Heart right ventricle (tissue), 16 donors: ENCODE data around the gene UCKL1. TPM values are rescaled to one million over a fixed set of nuclear protein-coding genes. Genes with fewer than 3 reads are reported as not detected.

Experiments used
- ATAC-seq, 8 donors: fragments of 200-7000 bp; cut with Tn5 transposase; one replicate each; pipeline ENCODE4 v1.9.1; 2020; ENCODE audit warnings: mild to moderate bottlenecking in 8 of 8, moderate library complexity in 8 of 8, moderate number of reproducible peaks in 1 of 8
- DNase-seq, 2 donors: peaks; one replicate each; pipeline ENCODE4 v3.0.0-alpha.2; 2020
- H3K27ac ChIP-seq, 10 donors: fragments of 200-600 bp; sonication (generic) in 2 of 10; one replicate each; pipeline versions ENCODE4 v1.5.0 to v1.8.0; 2020 to 2022; ENCODE audit warnings: mild to moderate bottlenecking in 3 of 10
- H3K27me3 ChIP-seq, 7 donors: fragments of 200-600 bp; one replicate each; pipeline ENCODE4 v1.8.0; 2021 to 2022; ENCODE audit warnings: mild to moderate bottlenecking in 2 of 7
- H3K36me3 ChIP-seq, 9 donors: fragments of 200-600 bp; sonication (generic) in 1 of 9; one replicate each; pipeline versions ENCODE4 v1.5.0 to v1.8.0; 2020 to 2022; ENCODE audit warnings: mild to moderate bottlenecking in 2 of 9
- H3K4me1 ChIP-seq, 9 donors: fragments of 200-600 bp; sonication (generic) in 1 of 9; one replicate each; pipeline versions ENCODE4 v1.5.0 to v1.8.0; 2020 to 2022; ENCODE audit warnings: mild to moderate bottlenecking in 4 of 9
- H3K4me3 ChIP-seq, 10 donors: fragments of 200-600 bp; sonication (generic) in 2 of 10; one replicate each; pipeline versions ENCODE4 v1.5.0 to v1.8.0; 2020 to 2022; ENCODE audit warnings: mild to moderate bottlenecking in 7 of 10, moderate library complexity in 2 of 10
- H3K9me3 ChIP-seq, 11 donors: fragments of 200-600 bp in 10 of 11; sonication (generic) in 2 of 11; one replicate each; pipeline versions ENCODE4 v1.5.0 to v1.8.0; 2013 to 2022; ENCODE audit warnings: mild to moderate bottlenecking in 2 of 11, control low read depth in 1 of 11, moderate library complexity in 1 of 11
- CTCF ChIP-seq, 9 donors: fragments of 200-600 bp; sonication (generic) in 2 of 9; IDR thresholded peaks; one replicate each; pipeline versions ENCODE4 v1.5.0 to v1.8.0; 2021 to 2022; ENCODE audit warnings: antibody characterized with exemption in 9 of 9, mild to moderate bottlenecking in 5 of 9, moderate library complexity in 1 of 9
- WGBS, 2 donors: extraction: QIAGEN DNeasy Blood & Tissue Kit; methylation state at CpG; one replicate each; pipeline ENCODE4 v1.1.7; 2013; ENCODE audit warnings: inconsistent platforms in 1 of 2; 5-methylcytosine and 5-hydroxymethylcytosine counted together
- intact Hi-C, 10 donors: fragments of 100-400 bp; cut with DNase I; formaldehyde crosslinking; loops; one replicate each; pipeline versions ENCODE4 v1.11.1 to v1.14.2; 2022
- long read RNA-seq, 3 donors: library from polyadenylated mRNA; unstranded; transcript quantifications; one replicate each; pipeline ENCODE4 v2.0.0, GENCODE V29; 2020 to 2021
- polyA plus RNA-seq, 2 donors: library from polyadenylated mRNA; stranded (reverse); fragments of 200-250 nt; gene quantifications; one replicate each; pipeline ENCODE4 v1.2.3, GENCODE V29; 2013
- total RNA-seq, 10 donors: library from RNA; stranded (reverse); fragmentation: NEBNext Ultra II Directional in 3 of 10; extraction: Animal tissue kit (Norgen Biotek cat#: 25700) in 3 of 10; gene quantifications; one replicate each; pipeline versions ENCODE4 v1.2.1 to v1.2.4, GENCODE V29; 2021 to 2023
- donor health status: Arrhythmogenic right ventricular cardiomyopathy.
- donor health status: ischemic (EF 13 %, LVEDD 7.1; RV severe dilation, severe dysfunction).
- donor health status: healthy with polysubstance abuse.
- donor health status: DM: no; HTN: yes; CAD: no.
- donor health status: DM: no; HTN: no; CAD: no.
- donor health status: ischemic (EF 25% LVEDD 6.9; RV normal size, moderate dysfunction).
- donor health status: ischemic (EF 25% LVEDD 5.7; RV mildly dilated, moderate dysfunction).
- donor health status: healthy.
- donor health status: DM: yes; HTN: yes; CAD: no.
- donor health status: Ischemic cardiomyopathy.
- donor health status: ischemic (EF 35%, LVEDD 5.7; RV mildly dilated, moderate dysfunction).
- donor health status: nonischemic (EF 11% LVEDD 7.7; RV severe dilation, severe dysfunction).
- donor health status: DM: yes; HTN: yes; CAD: no.
- donor health status: PGD.
- donor health status: ischemic (EF 29% LVEDD 5.4; RV normal size, mild dysfunction).
- donor health status: nonischemic (EF 23%, LVEDD 6.1; RV moderate dilation, normal function).

The UCKL1 gene
- 10 to 100 TPM; 27.3 to 70.4 (median 39.0) TPM for total RNA-seq
- 100 to 1,000 TPM in 1 of 2 donors, 10 to 100 TPM in 1; 36.3 to 130 TPM for polyA plus RNA-seq
- long read RNA-seq, donor 1, partial matches to known transcripts: 107 of 210 reads
- long read RNA-seq, donor 1, other reads (novel, unspliced or antisense): 103 of 210 reads
- long read RNA-seq, donor 2, partial matches to known transcripts: 91 of 194 reads
- long read RNA-seq, donor 2, other reads (novel, unspliced or antisense): 103 of 194 reads
- long read RNA-seq, donor 3, partial matches to known transcripts: 47 of 225 reads
- long read RNA-seq, donor 3, other reads (novel, unspliced or antisense): 178 of 225 reads

GRCh38 chr20:63955827-63956663 lies at the start of gene UCKL1:
UCKL1 (minus strand) TSS chr20:63956416; CDS start chr20:63956372, 44 bp downstream.
- peak; percentile 81 to 91 (median 85) for ATAC-seq

GRCh38 chr20:64005394-64005793 lies 49.2 kb upstream of the UCKL1 start:
- ATAC-seq: no peak
- peaks cover 0 to 27% (median 0%) of the 10 kb centered on the region in 9 donors for H3K4me1 ChIP-seq
- DNase-seq: no peak
- intact Hi-C loops: no loop called here
- no peaks in the 10 kb centered on the region for H3K27me3 ChIP-seq
- no peak overlapping the region for H3K27ac ChIP-seq
- peaks cover 0 to 95% (median 56%) of the 10 kb centered on the region in 9 donors for H3K36me3 ChIP-seq
- H3K9me3 ChIP-seq: peaks cover 0 to 7% (median 0%) of the 10 kb centered on the region in 11 donors
- WGBS, 2 donors: 81 to 82% methylated on average over 6 of the region's 6 CpGs
- TF ChIP-seq CTCF (IDR thresholded peaks at IDR 0.05): no peak
- H3K4me3 ChIP-seq: no peak overlapping the region

More at GRCh38 chr20:63955827-63956663, at the start of gene UCKL1:
- TF ChIP-seq CTCF (IDR thresholded peaks at IDR 0.05): peak in 5 of 9 donors; percentile 5 to 43 (median 23)
- H3K27me3 ChIP-seq: no peaks in the 10 kb centered on the region
- H3K4me1 ChIP-seq: peaks cover 25 to 65% (median 59%) of the 10 kb centered on the region in 9 donors
- WGBS, 2 donors: 0 to 1% methylated on average over 89 to 105 of the region's 105 CpGs
- peak within 1 kb of the TSS; percentile 92 to 98 (median 96) for H3K27ac ChIP-seq
- H3K36me3 ChIP-seq: peaks cover 0 to 20% (median under 1%) of the 10 kb centered on the region in 9 donors
- intact Hi-C loops: loop anchor here in 3 of 10 donors (1.0 to 5.0 kb wide), 3 partner anchors 47 to 404 kb away; partner anchors contain the start of genes DNAJC5 (in 1 of the 3) and FNDC11 (in 1 of the 3)
- peak; percentile 92 to 93 for DNase-seq
- no peaks in the 10 kb centered on the region for H3K9me3 ChIP-seq
- peak within 1 kb of the TSS; percentile 76 to 100 (median 96) for H3K4me3 ChIP-seq

GRCh38 chr20:64003960-64004725 lies 47.9 kb upstream of the UCKL1 start:
- intact Hi-C loops: no loop called here
- no peak for TF ChIP-seq CTCF (IDR thresholded peaks at IDR 0.05)
- ATAC-seq (no peak), DNase-seq (no peak)
- WGBS, 2 donors: 81 to 85% methylated on average over 7 of the region's 7 CpGs
- H3K9me3 ChIP-seq: peaks cover 0 to 7% (median 0%) of the 10 kb centered on the region in 11 donors
- peaks cover 0 to 37% (median 0%) of the 10 kb centered on the region in 9 donors for H3K4me1 ChIP-seq
- no peak overlapping the region for H3K27ac ChIP-seq
- no peak overlapping the region for H3K4me3 ChIP-seq
- H3K27me3 ChIP-seq: no peaks in the 10 kb centered on the region
- H3K36me3 ChIP-seq: peaks cover 0 to 95% (median 58%) of the 10 kb centered on the region in 9 donors
